GM18951 (cell line): Measurements from ENCODE around the gene IFNA21.
"Not testable (repeated sequence)": the region's sequence is repeated elsewhere in the genome, so short reads cannot be mapped to it uniquely, and the experiment has no call there.

Experiments
- POLR2A ChIP-seq: IDR thresholded peaks from 4 replicates; pipeline ENCODE4 v1.6.1; 2011; ENCODE audit warnings: mild to moderate bottlenecking; ENCODE audit not compliant: insufficient read length, insufficient read depth; ENCODE audit errors: extremely low read depth
- in situ Hi-C: fragments of 300-500 bp; cut with MboI; formaldehyde crosslinking; loops from one replicate; pipeline ENCODE4 v1.12.0; 2022; ENCODE audit warnings: low sequenced_read_pairs, mixed read lengths, inconsistent platforms; ENCODE audit not compliant: unreplicated experiment

The IFNA21 gene

GRCh38 chr9:21166560-21166959 is at the start of gene IFNA21:
IFNA21 (minus strand) TSS chr9:21166660; CDS start chr9:21166612, 48 bp downstream.
- in situ Hi-C loops = not testable (repeated sequence)

- in situ Hi-C loops = not testable (repeated sequence)
These were observed 47.2 kb upstream of the IFNA21 start for GRCh38 chr9:21213411-21214326.

GRCh38 chr9:21212160-21212559 is 45.7 kb upstream of the IFNA21 start:
- in situ Hi-C loops = not testable (repeated sequence)

GRCh38 chr9:21210782-21211181 is 44.3 kb upstream of the IFNA21 start:
- in situ Hi-C loops = not testable (repeated sequence)

- TF ChIP-seq POLR2A = no peak
- in situ Hi-C loops = no loop called here
These were observed 43.9 kb upstream of the IFNA21 start for GRCh38 chr9:21210311-21210710.

- in situ Hi-C loops = not testable (repeated sequence)
These were observed 40.6 kb upstream of the IFNA21 start, which contains the start of gene IFNA10 for GRCh38 chr9:21207043-21207442. IFNA10 (minus strand) TSS chr9:21207143; CDS start chr9:21207097, 46 bp downstream.

- no peak for TF ChIP-seq POLR2A
- in situ Hi-C loops = no loop called here
These were observed 38.7 kb upstream of the IFNA21 start for GRCh38 chr9:21205204-21205603.

- in situ Hi-C loops = not testable (repeated sequence)
These were observed 35.6 kb upstream of the IFNA21 start, which contains the start of gene IFNA7 for GRCh38 chr9:21202105-21202504. IFNA7 (minus strand) TSS chr9:21202205; CDS start chr9:21202165, 40 bp downstream.

- in situ Hi-C loops = loop anchor here (25.0 kb wide), 1 partner anchor 592 kb away; no protein-coding TSS in a partner anchor
These were observed 28.7 kb upstream of the IFNA21 start for GRCh38 chr9:21194867-21195776.

GRCh38 chr9:21187487-21187886 is 21.0 kb upstream of the IFNA21 start, which contains the start of gene IFNA4:
IFNA4 (minus strand) TSS chr9:21187587; CDS start chr9:21187531, 56 bp downstream.
- in situ Hi-C loops = loop anchor here (25.0 kb wide), 1 partner anchor 600 kb away; no protein-coding TSS in a partner anchor

- in situ Hi-C loops = loop anchor here (25.0 kb wide), 1 partner anchor 604 kb away; no protein-coding TSS in a partner anchor
These were observed 16.6 kb upstream of the IFNA21 start for GRCh38 chr9:21182810-21183736.

GRCh38 chr9:21174671-21175070 is 8.2 kb upstream of the IFNA21 start:
- TF ChIP-seq POLR2A = no peak

GRCh38 chr9:21172156-21172555 is 5.7 kb upstream of the IFNA21 start:
- in situ Hi-C loops = no loop called here
- TF ChIP-seq POLR2A = no peak

More at GRCh38 chr9:21174671-21175070, 8.2 kb upstream of the IFNA21 start:
- in situ Hi-C loops = loop anchor here (25.0 kb wide), 1 partner anchor 613 kb away; no protein-coding TSS in a partner anchor
